HG02623 (cell line): ENCODE data around the gene ANTXR1.
"Not testable (repeated sequence)": the region's sequence is repeated elsewhere in the genome, so short reads cannot be mapped to it uniquely, and the experiment has no call there.

Experiments used
- ATAC-seq: cut with Tn5 transposase; IDR thresholded peaks from one replicate; pipeline ENCODE4 v1.9.1; 2021; ENCODE audit warnings: moderate library complexity; ENCODE audit not compliant: unreplicated experiment

Gene ANTXR1

GRCh38 chr2:69159986-69160385 is 147.0 kb downstream of the ANTXR1 start:
- ATAC-seq: no peak

GRCh38 chr2:69162057-69162456 is 149.1 kb downstream of the ANTXR1 start:
- ATAC-seq: no peak

GRCh38 chr2:69163109-69163508 is 150.1 kb downstream of the ANTXR1 start:
- ATAC-seq: peak; percentile 54

GRCh38 chr2:69163556-69163955 is 150.6 kb downstream of the ANTXR1 start:
- no peak for ATAC-seq

- ATAC-seq: no peak
Measured at GRCh38 chr2:69164061-69164778, 151.2 kb downstream of the ANTXR1 start.

- no peak for ATAC-seq
Measured at GRCh38 chr2:69165091-69165880, 152.3 kb downstream of the ANTXR1 start.

- ATAC-seq: no peak
Measured at GRCh38 chr2:69166465-69166811, 153.5 kb downstream of the ANTXR1 start.

- no peak for ATAC-seq
Measured at GRCh38 chr2:69166812-69167468, 154.0 kb downstream of the ANTXR1 start.

- no peak for ATAC-seq
Measured at GRCh38 chr2:69167469-69167822, 154.5 kb downstream of the ANTXR1 start.

- no peak for ATAC-seq
Measured at GRCh38 chr2:69168144-69168813, 155.3 kb downstream of the ANTXR1 start.

- ATAC-seq: no peak
Measured at GRCh38 chr2:69168950-69169654, 156.1 kb downstream of the ANTXR1 start.

GRCh38 chr2:69169655-69170389 is 156.8 kb downstream of the ANTXR1 start:
- ATAC-seq: no peak

GRCh38 chr2:69170661-69171060 is 157.7 kb downstream of the ANTXR1 start:
- ATAC-seq: no peak

GRCh38 chr2:69171116-69171896 is 158.3 kb downstream of the ANTXR1 start:
- ATAC-seq: no peak

GRCh38 chr2:69171897-69172525 is 159.0 kb downstream of the ANTXR1 start:
- ATAC-seq: no peak

- no peak for ATAC-seq
Measured at GRCh38 chr2:69173706-69174105, 160.7 kb downstream of the ANTXR1 start.

GRCh38 chr2:69174211-69174610 is 161.2 kb downstream of the ANTXR1 start:
- ATAC-seq: not testable (repeated sequence)

GRCh38 chr2:69175790-69176715 is 163.1 kb downstream of the ANTXR1 start:
- no peak for ATAC-seq
